Measurements from ENCODE around the gene TLL1.

TLL1 gene

DNA sequence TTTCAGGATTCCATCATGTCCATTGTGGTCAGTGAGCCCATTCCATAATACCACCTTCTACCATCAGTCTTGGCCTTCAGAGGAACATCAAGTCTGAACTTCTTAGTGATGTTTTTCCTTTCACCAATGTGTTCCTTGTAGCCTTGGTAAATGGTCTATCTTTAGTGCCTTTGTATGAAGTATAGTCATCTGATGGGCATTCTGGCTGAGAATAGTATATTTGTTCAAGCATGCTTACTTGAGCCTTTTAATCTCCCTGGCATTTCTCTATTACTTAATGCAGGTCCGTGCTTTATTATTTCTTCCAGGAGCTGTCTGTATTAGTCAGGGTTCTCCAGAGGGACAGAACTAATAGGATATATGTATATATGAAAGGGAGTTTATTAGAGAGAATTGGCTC, 99.7 kb downstream of the TLL1 start:
- Mint-ChIP-seq H3K36me3 (ENCODE audit: low read depth) (no peaks in the 10 kb centered on the region), H3K27me3 (no peaks in the 10 kb centered on the region), H3K27ac (no peak overlapping the region), H3K4me1 (no peaks in the 10 kb centered on the region), H3K9me3 (peaks cover 6% of the 10 kb centered on the region), H3K4me3 (no peak overlapping the region)
- DNase-seq (no peak), ATAC-seq (no peak)

DNA sequence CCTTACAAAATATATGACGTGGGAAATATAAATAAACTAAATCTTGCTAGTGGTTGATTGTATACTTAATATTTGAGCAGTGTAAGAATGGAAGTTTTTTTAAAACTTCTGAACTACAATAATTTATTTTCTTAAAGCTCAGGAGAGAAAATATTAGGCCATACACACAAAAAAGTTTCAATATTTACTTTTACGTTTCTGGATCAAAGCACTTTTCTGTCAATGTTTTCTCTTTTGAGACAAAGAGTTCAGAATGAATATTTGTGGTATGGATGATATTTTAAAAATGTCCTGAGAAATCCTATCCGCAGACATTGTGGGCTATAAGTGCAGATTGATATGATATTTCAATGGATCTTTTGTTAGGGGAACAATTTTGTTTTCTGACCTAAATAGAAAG, 109.9 kb downstream of the TLL1 start:
- DNase-seq (no peak), ATAC-seq (no peak)
- H3K27ac Mint-ChIP-seq = no peak overlapping the region
- H3K36me3 Mint-ChIP-seq (ENCODE audit: low read depth) = no peaks in the 10 kb centered on the region
- H3K9me3 Mint-ChIP-seq = peaks cover under 1% of the 10 kb centered on the region
- no peaks in the 10 kb centered on the region for H3K4me1 Mint-ChIP-seq
- no peaks in the 10 kb centered on the region for H3K27me3 Mint-ChIP-seq
- no peak overlapping the region for H3K4me3 Mint-ChIP-seq

- Mint-ChIP-seq H3K9me3 (peaks cover 3% of the 10 kb centered on the region), H3K27me3 (no peaks in the 10 kb centered on the region), H3K27ac (no peak overlapping the region), H3K4me1 (no peaks in the 10 kb centered on the region), H3K4me3 (no peak overlapping the region), H3K36me3 (ENCODE audit: low read depth) (no peaks in the 10 kb centered on the region)
- ATAC-seq = no peak
- no peak for DNase-seq
Observed at GRCh38 chr4:165986956-165987698, 114.1 kb downstream of the TLL1 start.

DNA sequence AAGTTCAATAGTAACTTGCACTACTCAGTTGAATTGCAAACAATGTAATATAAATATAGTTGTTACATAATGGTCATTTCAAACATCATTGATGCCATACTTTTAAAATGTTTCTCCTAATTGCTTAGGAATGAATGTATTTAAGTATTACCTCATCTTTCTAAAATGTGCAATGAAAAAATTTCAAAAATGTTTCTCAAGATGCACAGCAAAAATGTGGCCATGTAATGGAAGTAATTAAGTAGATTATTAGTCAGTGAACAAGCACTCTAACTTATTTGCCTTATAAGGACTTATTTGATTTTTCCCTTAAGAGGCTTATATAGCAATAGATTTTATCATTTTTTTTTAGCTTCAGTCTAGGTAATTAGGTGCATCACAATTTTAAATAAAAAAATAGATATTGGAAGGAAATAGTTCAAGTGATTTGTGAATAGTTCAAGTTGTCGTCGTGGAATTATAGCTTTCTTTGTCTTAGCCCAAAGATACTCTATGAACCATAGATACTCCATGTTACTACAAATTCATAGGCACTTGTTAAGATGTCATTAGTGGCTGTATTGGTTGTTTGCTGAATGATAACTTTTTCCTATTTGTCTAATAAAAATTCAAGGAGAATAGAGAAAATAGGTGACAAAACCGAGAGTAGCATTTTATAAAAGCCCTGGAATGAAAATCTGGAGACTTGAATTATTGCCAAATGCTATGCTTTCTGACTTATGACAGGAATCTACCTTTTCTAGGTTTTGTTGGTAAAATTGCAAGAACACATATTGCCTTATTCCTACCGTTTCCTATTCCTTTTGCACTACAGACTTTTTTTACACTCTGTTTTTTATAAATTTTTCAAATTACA, 118.5 kb downstream of the TLL1 start:
- DNase-seq (no peak), ATAC-seq (no peak)
- Mint-ChIP-seq H3K9me3 (peaks cover 3% of the 10 kb centered on the region), H3K27ac (no peak overlapping the region), H3K36me3 (ENCODE audit: low read depth) (no peaks in the 10 kb centered on the region), H3K4me1 (no peaks in the 10 kb centered on the region), H3K27me3 (no peaks in the 10 kb centered on the region), H3K4me3 (no peak overlapping the region)

DNA sequence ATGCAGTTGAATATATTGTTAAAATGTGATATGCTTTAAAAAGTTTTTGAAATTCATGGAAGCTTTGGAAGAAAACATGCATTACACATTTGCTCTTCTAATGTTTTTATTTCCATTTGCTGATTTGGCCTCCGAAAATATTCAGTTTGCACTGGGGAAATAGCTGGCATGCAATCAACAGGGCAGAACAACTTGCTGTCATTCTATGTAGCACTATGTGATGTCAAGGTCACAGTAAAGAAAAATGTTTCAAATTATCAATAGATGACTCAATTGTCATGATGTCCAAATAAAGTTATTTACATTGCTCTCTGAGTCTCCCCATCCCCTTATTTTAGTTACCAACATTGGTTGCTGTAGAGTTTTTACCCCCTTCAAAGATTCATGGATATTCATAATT, 119.2 kb downstream of the TLL1 start:
- Mint-ChIP-seq H3K4me1 (no peaks in the 10 kb centered on the region), H3K27ac (no peak overlapping the region), H3K27me3 (no peaks in the 10 kb centered on the region), H3K36me3 (ENCODE audit: low read depth) (no peaks in the 10 kb centered on the region), H3K4me3 (no peak overlapping the region), H3K9me3 (peaks cover 3% of the 10 kb centered on the region)
- DNase-seq (no peak), ATAC-seq (no peak)

- Mint-ChIP-seq H3K27ac (no peak overlapping the region), H3K4me1 (no peaks in the 10 kb centered on the region), H3K27me3 (no peaks in the 10 kb centered on the region), H3K36me3 (ENCODE audit: low read depth) (no peaks in the 10 kb centered on the region), H3K4me3 (no peak overlapping the region), H3K9me3 (no peaks in the 10 kb centered on the region)
- no peak for ATAC-seq
- no peak for DNase-seq
Observed at GRCh38 chr4:165994701-165995100, 121.7 kb downstream of the TLL1 start.

- Mint-ChIP-seq H3K36me3 (ENCODE audit: low read depth) (no peaks in the 10 kb centered on the region), H3K4me3 (no peak overlapping the region), H3K9me3 (no peaks in the 10 kb centered on the region), H3K4me1 (no peaks in the 10 kb centered on the region), H3K27me3 (no peaks in the 10 kb centered on the region), H3K27ac (no peak overlapping the region)
- ATAC-seq = no peak
- no peak for DNase-seq
Observed at GRCh38 chr4:166003811-166004210, 130.8 kb downstream of the TLL1 start.

DNA sequence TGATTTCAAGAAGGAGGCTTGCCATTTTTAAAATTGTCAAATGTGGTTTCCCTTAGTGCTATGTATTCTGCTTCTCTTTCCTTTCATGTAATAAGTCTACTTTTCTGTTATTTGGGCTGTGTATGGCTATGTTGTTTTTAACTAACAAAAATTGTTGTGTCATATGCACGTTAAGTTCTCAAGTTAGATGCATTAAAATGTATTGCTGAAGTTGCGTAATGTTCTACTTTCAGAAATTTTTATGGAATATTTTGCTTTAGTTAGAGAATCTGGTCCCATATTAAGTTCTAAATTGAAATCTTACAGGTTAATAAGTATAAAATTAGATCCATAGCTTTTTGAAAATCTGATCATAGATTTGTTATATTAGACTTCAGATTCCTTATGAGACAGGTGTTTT, 133.2 kb downstream of the TLL1 start:
- no peak overlapping the region for H3K4me3 Mint-ChIP-seq
- H3K27me3 Mint-ChIP-seq = no peaks in the 10 kb centered on the region
- H3K9me3 Mint-ChIP-seq = no peaks in the 10 kb centered on the region
- DNase-seq = no peak
- no peaks in the 10 kb centered on the region for H3K36me3 Mint-ChIP-seq (ENCODE audit: low read depth)
- ATAC-seq = no peak
- no peak overlapping the region for H3K27ac Mint-ChIP-seq
- no peaks in the 10 kb centered on the region for H3K4me1 Mint-ChIP-seq

GRCh38 chr4:166008510-166008909, 135.5 kb downstream of the TLL1 start:
- Mint-ChIP-seq H3K4me3 (no peak overlapping the region), H3K9me3 (peaks cover 5% of the 10 kb centered on the region), H3K4me1 (peaks cover 4% of the 10 kb centered on the region), H3K27me3 (no peaks in the 10 kb centered on the region), H3K36me3 (ENCODE audit: low read depth) (no peaks in the 10 kb centered on the region), H3K27ac (no peak overlapping the region)
- ATAC-seq (no peak), DNase-seq (no peak)

DNA sequence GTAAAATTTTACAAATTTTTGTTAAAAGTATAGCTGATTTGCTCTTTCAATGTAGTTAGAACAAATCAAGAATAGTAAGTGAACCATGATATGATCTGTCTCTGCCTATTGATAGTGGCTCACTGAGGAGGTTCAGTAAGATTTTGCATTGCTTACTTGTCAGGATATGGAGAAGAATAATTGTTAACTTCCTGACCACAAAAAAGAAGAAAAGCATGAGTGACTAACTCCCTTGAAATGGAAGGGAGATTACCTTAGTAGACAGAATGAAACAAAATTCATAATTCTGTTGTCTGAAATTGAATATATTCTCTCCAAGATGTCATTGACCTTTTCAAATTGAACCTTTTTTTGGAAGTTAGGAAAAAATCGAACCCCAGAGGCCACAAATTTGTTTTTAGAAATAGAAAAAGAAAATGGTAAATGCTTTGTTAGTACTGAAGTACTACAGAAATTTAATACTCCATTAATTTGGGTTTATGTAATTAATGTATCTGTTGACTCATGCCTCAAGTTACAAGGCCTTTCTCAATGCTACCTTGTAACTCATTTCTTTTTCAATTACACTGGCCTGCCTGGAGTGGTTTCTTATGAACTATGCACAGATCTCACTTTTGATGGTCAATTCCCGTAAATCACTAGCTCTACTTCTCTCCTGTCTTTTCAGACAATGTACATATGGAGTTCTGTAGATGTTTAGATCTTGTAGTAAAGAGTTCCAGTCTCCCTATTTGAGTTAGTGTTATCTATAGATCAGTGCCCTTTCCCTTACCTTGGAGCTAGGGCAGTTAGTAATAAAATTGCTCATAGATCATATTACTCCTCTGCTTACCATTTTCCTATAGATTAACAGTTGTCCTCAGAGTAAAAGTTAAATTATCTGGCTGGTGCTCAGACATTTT, 139.3 kb downstream of the TLL1 start:
- no peaks in the 10 kb centered on the region for H3K36me3 Mint-ChIP-seq (ENCODE audit: low read depth)
- H3K27ac Mint-ChIP-seq = no peak overlapping the region
- H3K4me1 Mint-ChIP-seq = peaks cover 4% of the 10 kb centered on the region
- H3K27me3 Mint-ChIP-seq = no peaks in the 10 kb centered on the region
- H3K9me3 Mint-ChIP-seq = peaks cover 5% of the 10 kb centered on the region
- DNase-seq (no peak), ATAC-seq (no peak)
- H3K4me3 Mint-ChIP-seq = no peak overlapping the region

DNA sequence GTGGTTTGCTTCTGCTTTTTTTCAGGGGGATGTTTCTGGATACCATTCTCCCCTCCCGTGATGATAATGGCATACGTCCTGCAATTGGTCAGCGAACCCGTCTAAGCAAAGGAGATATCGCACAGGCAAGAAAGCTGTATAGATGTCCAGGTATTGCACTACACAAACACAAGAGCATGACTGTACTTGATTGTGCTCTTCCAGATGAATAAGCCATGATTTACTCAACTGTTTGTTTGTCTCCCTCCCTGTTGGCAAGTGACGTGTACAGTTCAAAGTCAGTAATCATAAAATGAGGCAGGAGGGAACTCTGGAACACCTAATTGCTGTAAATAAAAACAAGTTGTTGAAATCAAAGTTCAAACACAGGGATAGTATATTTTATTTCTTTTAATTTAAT, 141.4 kb downstream of the TLL1 start:
- Mint-ChIP-seq H3K27me3 (no peaks in the 10 kb centered on the region), H3K27ac (no peak overlapping the region), H3K4me3 (no peak overlapping the region), H3K36me3 (ENCODE audit: low read depth) (no peaks in the 10 kb centered on the region), H3K9me3 (peaks cover 5% of the 10 kb centered on the region), H3K4me1 (peaks cover 4% of the 10 kb centered on the region)
- no peak for DNase-seq
- no peak for ATAC-seq

DNA sequence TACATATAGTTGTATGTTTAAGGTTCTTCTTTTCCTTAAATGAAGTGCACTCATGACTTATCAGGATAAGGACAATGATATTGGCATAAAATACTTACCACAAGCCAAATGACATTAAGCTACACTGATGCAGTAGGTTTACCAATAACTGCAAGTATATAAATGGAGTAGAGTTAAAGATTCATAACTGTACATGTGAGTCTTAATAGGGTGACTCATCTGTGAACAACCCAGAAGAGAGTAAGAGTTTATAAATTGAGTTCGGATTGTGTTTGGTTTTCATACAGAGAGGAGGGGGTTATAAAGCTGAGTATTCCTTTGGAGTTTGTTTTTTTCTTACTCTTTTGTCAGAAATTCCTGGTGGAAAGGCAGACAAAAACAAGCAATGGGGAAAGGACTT, 144.8 kb downstream of the TLL1 start:
- H3K4me3 Mint-ChIP-seq = no peak overlapping the region
- no peaks in the 10 kb centered on the region for H3K9me3 Mint-ChIP-seq
- no peak for DNase-seq
- H3K27me3 Mint-ChIP-seq = no peaks in the 10 kb centered on the region
- H3K36me3 Mint-ChIP-seq (ENCODE audit: low read depth) = no peaks in the 10 kb centered on the region
- H3K27ac Mint-ChIP-seq = no peak overlapping the region
- no peak for ATAC-seq
- no peaks in the 10 kb centered on the region for H3K4me1 Mint-ChIP-seq

- no peaks in the 10 kb centered on the region for H3K9me3 Mint-ChIP-seq
- no peak for DNase-seq
- H3K4me1 Mint-ChIP-seq = no peaks in the 10 kb centered on the region
- H3K36me3 Mint-ChIP-seq (ENCODE audit: low read depth) = no peaks in the 10 kb centered on the region
- no peak overlapping the region for H3K27ac Mint-ChIP-seq
- no peaks in the 10 kb centered on the region for H3K27me3 Mint-ChIP-seq
- no peak overlapping the region for H3K4me3 Mint-ChIP-seq
- ATAC-seq = no peak
Observed at GRCh38 chr4:166019441-166020220, 146.6 kb downstream of the TLL1 start.

- Mint-ChIP-seq H3K27ac (no peak overlapping the region), H3K4me1 (no peaks in the 10 kb centered on the region), H3K36me3 (ENCODE audit: low read depth) (no peaks in the 10 kb centered on the region), H3K27me3 (no peaks in the 10 kb centered on the region), H3K4me3 (no peak overlapping the region), H3K9me3 (no peaks in the 10 kb centered on the region)
- DNase-seq (no peak), ATAC-seq (no peak)
Observed at GRCh38 chr4:166021617-166022016, 148.6 kb downstream of the TLL1 start.

All from activated naive CD8-positive, alpha-beta T cell treated with anti-CD3 and anti-CD28 coated beads, Interleukin-2, amount 50 U/mL, for 24 hours (primary cell).